ENCODE measurements around the gene HP. TPM values are rescaled to one million over a fixed set of nuclear protein-coding genes. Genes with fewer than 3 reads are reported as not detected.

Gene HP
- total and polyA plus RNA-seq, 2 of the 8 experiments (the other 6 are each of a cell fraction or from before 2014, with no cell fraction given) = not detected

DNA sequence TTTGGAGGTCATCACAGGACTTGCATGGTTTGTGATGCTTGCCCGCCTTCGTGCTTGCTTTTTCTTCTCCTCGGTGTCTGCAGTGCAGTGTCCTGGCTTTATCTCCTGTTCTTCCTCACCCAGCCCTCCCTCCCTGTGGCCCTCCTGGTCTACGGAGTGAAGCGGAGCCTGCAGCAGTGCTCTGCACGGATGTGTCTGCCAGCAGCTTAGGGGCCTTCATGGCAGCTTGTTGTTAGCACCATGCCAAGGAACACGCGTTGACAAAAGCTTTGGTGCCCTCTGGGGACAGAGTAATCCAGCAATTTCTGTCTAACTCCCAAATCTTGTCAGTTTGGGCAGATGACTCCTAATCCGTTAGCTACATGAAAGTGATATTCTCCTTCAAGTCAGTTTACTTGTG is 35.8 kb upstream of the HP start (continued):
- TF ChIP-seq JUND (IDR thresholded peaks at IDR 0.05; ENCODE audit: low read length) (no peak), TEAD4 (IDR thresholded peaks at IDR 0.05; ENCODE audit: low read depth, low read length) (no peak)

Data from H1 (cell line).